Measurements from ENCODE around the gene HPN.

- TF ChIP-seq CTCF (IDR thresholded peaks at IDR 0.05; ENCODE audit: low read depth, low read length, poor library complexity, severe bottlenecking) (no peak), EZH2phosphoT487 (IDR thresholded peaks at IDR 0.05; ENCODE audit: borderline replicate concordance, low read length) (no peak)
Observed at GRCh38 chr19:35024095-35024494, 17.4 kb upstream of the HPN start.

All from DOHH2 (cell line).